ENCODE results near the gene ADAMTS16.

The ADAMTS16 gene

DNA sequence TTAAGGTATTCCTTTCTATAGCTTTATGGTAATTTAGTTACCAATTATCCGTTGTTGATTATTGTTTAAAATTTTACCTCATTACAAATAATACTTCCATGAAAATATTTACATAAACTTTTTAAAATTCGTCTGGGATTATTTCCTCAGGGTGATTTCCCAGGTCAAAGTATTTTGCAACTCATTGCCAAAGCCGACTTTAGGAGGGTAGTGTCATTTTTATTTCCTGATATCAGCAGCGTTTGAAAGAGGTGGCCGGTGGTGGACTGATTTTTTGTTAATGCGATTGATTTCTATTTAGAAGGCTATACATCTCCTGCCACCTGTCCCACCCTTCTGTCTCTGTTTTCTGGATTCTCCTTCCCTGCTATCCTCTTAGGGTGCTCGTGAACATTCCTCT is 4.3 kb downstream of the ADAMTS16 start:
- Histone ChIP-seq H3K4me3 (no peak overlapping the region), H3K27ac (no peak overlapping the region)
- no peak for DNase-seq (ENCODE audit: low spot score)
- no peak for TF ChIP-seq CTCF (IDR thresholded peaks at IDR 0.05)

DNA sequence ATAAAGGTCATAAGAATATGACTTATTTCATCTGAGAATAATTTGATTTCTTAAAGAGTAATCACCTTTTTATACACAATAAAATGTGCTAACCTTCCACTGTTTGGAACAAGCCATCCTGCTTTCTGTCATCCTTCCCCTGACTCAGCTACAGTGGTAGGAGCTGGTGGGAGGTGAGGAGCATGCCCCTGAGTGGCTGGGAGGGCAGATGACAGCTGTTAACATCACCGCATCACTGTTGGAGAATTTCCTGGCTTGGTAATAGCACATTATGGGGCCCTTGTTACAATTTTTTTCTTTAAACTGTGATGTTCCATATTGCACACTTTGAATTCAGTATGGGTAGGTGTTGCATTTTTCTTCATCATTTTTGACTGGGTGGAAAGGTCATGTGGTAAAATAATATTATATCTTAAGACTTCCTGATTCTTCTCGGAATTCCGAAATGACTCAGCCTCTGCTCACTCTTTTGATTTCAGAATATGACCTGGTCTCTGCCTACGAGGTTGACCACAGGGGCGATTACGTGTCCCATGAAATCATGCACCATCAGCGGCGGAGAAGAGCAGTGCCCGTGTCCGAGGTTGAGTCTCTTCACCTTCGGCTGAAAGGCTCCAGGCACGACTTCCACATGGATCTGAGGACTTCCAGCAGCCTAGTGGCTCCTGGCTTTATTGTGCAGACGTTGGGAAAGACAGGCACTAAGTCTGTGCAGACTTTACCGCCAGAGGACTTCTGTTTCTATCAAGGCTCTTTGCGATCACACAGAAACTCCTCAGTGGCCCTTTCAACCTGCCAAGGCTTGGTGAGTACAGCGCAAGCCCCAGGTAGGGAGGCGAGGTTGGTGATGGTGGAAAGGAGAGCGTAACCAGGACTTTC is 5.8 kb downstream of the ADAMTS16 start:
- Histone ChIP-seq H3K4me3 (no peak overlapping the region), H3K27ac (no peak overlapping the region)
- DNase-seq (ENCODE audit: low spot score): no peak
- no peak for TF ChIP-seq CTCF (IDR thresholded peaks at IDR 0.05)

GRCh38 chr5:5146530-5147160 is 6.5 kb downstream of the ADAMTS16 start:
- no peak for DNase-seq (ENCODE audit: low spot score)
- no peak overlapping the region for H3K27ac ChIP-seq
- no peak overlapping the region for H3K4me3 ChIP-seq
- no peak for TF ChIP-seq CTCF (IDR thresholded peaks at IDR 0.05)

DNA sequence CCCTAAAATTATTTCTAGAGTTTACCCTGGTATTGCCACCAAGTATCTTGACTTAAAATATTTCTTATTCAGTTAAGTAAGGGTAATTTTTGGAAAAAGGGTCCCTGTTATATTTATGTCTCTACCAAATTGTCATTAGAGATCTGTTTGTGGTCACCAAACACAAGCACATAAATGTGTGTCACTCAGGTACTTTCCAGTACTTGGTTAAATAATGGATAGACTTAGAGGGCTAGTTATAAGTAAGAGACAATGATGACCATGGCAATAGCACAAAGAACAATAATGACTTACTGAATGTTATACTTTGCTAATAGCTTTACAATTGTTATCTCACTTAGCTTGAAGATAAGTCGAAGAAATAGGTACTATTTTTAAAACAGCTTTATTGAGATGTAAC is 9.0 kb downstream of the ADAMTS16 start:
- no peak for TF ChIP-seq CTCF (IDR thresholded peaks at IDR 0.05)

GRCh38 chr5:5150667-5151066 is 10.5 kb downstream of the ADAMTS16 start:
- no peak for DNase-seq (ENCODE audit: low spot score)
- Histone ChIP-seq H3K27ac (no peak overlapping the region), H3K4me3 (no peak overlapping the region)
- no peak for TF ChIP-seq CTCF (IDR thresholded peaks at IDR 0.05)

More for the DNA sequence above, 9.0 kb downstream of the ADAMTS16 start:
- no peak for DNase-seq (ENCODE audit: low spot score)
- H3K4me3 ChIP-seq: no peak overlapping the region
- H3K27ac ChIP-seq: no peak overlapping the region

- Histone ChIP-seq H3K27ac (no peak overlapping the region), H3K4me3 (no peak overlapping the region)
- DNase-seq (ENCODE audit: low spot score): no peak
- no peak for TF ChIP-seq CTCF (IDR thresholded peaks at IDR 0.05)
These were observed 14.6 kb downstream of the ADAMTS16 start for GRCh38 chr5:5154733-5155132.

DNA sequence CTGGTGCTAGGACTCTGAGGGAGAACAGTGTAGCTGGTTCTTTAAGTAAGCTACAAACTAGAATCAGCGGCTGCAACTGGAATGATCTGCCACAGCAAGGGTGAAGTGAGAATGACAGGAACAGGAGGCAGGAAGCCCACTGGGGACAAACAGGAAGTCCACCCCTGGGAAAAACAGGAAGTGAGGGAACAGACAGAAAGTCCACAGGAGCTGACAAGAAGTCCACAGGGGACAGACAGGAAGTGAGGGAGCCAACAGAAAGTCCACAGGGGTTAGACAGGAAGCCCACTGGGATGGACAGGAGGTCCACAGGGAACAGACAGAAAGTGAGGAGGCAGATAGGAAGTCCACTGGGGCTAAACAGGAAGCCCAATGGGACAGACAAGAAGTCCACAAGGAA is 15.5 kb downstream of the ADAMTS16 start:
- no peak for DNase-seq (ENCODE audit: low spot score)
- H3K27ac ChIP-seq: no peak overlapping the region
- no peak for TF ChIP-seq CTCF (IDR thresholded peaks at IDR 0.05)
- no peak overlapping the region for H3K4me3 ChIP-seq

Measured in coronary artery (tissue), 2 donors.